OCI-LY1 (cell line): ENCODE data around the gene ASXL2.
A peak's percentile ranks its signal among the peaks of the same experiment; 100 is the strongest.

Experiments used
- H2AFZ ChIP-seq: fragments of 200-600 bp; sonication (generic), shearing (Covaris generic); 2 replicates; pipeline ENCODE4 v1.6.0; 2014; ENCODE audit warnings: antibody characterized with exemption, mild to moderate bottlenecking, low read length
- H3F3A ChIP-seq: fragments of 200-600 bp; sonication (generic), shearing (Covaris generic); 2 replicates; pipeline ENCODE4 v1.6.0; 2014; ENCODE audit warnings: mild to moderate bottlenecking, antibody characterized with exemption, low read length, moderate library complexity; ENCODE audit not compliant: insufficient read depth
- H3K27ac ChIP-seq: fragments of 200-600 bp; sonication (generic); 2 replicates; pipeline ENCODE4 v1.5.1; 2014; ENCODE audit warnings: low read length, mixed run types, mild to moderate bottlenecking, low read depth; ENCODE audit not compliant: poor library complexity, severe bottlenecking
- H3K27me3 ChIP-seq: fragments of 200-600 bp; sonication (generic); 2 replicates; pipeline ENCODE4 v1.6.0; 2014; ENCODE audit warnings: antibody characterized with exemption, mild to moderate bottlenecking, low read length, moderate library complexity; ENCODE audit not compliant: insufficient read depth
- H3K36me3 ChIP-seq: fragments of 200-600 bp; sonication (generic); 2 replicates; pipeline ENCODE4 v1.6.1; 2014; ENCODE audit warnings: mild to moderate bottlenecking, antibody characterized with exemption, low read length, moderate library complexity, mixed read lengths; ENCODE audit not compliant: insufficient read depth
- H3K4me1 ChIP-seq: fragments of 200-600 bp; sonication (generic); 2 replicates; pipeline ENCODE4 v1.5.1; 2014; ENCODE audit warnings: mild to moderate bottlenecking, low read length, moderate library complexity; ENCODE audit not compliant: insufficient read depth, severe bottlenecking
- H3K4me2 ChIP-seq: fragments of 200-600 bp; sonication (generic), shearing (Covaris generic); 2 replicates; pipeline ENCODE4 v1.6.1; 2014; ENCODE audit warnings: low read length
- H3K4me3 ChIP-seq: fragments of 200-600 bp; sonication (generic); 2 replicates; pipeline ENCODE4 v1.5.1; 2014; ENCODE audit warnings: low read length, low read depth, mild to moderate bottlenecking, mixed read lengths; ENCODE audit not compliant: poor library complexity, severe bottlenecking
- H3K79me2 ChIP-seq: fragments of 200-600 bp; shearing (Covaris generic); 2 replicates; pipeline ENCODE4 v1.6.1; 2016; ENCODE audit warnings: mixed run types, low read length, mixed read lengths; ENCODE audit not compliant: insufficient read depth
- H3K9ac ChIP-seq: fragments of 200-600 bp; sonication (generic), shearing (Covaris generic); 2 replicates; pipeline ENCODE4 v1.6.1; 2014; ENCODE audit warnings: mild to moderate bottlenecking, low read length, mixed read lengths
- H3K9me2 ChIP-seq: fragments of 200-600 bp; sonication (generic), shearing (Covaris generic); 2 replicates; pipeline ENCODE4 v1.6.1; 2014; ENCODE audit warnings: low read depth, mild to moderate bottlenecking, low read length, mixed read lengths
- H3K9me3 ChIP-seq: fragments of 200-600 bp; shearing (Covaris generic); 2 replicates; pipeline ENCODE4 v1.6.1; 2014; ENCODE audit warnings: low read length, mixed read lengths
- H4K20me1 ChIP-seq: fragments of 200-600 bp; sonication (generic), shearing (Covaris generic); 2 replicates; pipeline ENCODE4 v1.6.0; 2016; ENCODE audit warnings: mild to moderate bottlenecking, low read length; ENCODE audit not compliant: insufficient read depth
- EZH2 ChIP-seq: fragments of 200-600 bp; sonication (generic), shearing (Covaris generic); IDR thresholded peaks from 2 replicates; pipeline ENCODE4 v1.8.0; 2017; ENCODE audit warnings: borderline replicate concordance, mixed run types, mild to moderate bottlenecking, antibody characterized with exemption, low read length, moderate library complexity, mixed read lengths
- TF ChIP-seq, protein P1 (sequence below): fragments of 200-600 bp; sonication (generic), shearing (Covaris generic); IDR thresholded peaks from 2 replicates; pipeline ENCODE4 v1.5.1; 2017; ENCODE audit warnings: mild to moderate bottlenecking, antibody characterized with exemption, low read length, moderate library complexity, mixed read lengths

Gene ASXL2

DNA sequence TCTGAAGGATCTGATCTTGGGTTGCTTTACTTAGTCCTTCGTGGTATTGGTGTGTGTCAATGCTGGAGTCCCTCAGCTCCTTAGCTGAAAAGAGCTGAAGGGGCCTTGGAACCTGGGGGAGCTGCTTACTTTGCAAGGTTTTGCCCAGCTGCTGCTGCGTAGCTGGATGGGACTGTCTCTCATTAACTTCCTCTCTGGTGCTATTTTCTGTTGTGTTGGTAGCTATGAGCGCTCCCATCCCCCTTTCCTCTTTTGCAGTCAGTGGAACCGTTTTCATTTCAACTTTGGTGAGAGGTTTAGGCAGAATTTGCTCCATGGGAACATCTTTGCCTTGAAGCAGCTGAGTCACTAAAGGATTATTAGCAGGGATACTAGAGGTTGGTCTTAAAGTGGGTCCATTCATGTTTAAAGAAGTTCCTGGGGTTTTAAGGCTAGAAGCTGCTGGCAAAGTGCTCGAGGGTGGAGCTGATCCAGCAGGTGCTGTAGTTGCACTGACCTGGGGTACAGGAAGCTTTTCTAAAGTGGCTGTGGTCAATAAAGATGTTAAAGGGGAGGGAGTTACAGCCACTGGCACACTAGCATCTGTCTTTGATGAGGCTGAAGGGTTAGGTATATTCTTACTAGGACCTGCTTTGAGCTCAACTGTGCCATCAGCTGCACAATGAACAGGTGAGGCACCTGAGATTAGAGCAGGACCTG lies 135.0 kb downstream of the ASXL2 start:
- Histone ChIP-seq H3K4me2 (no peak overlapping the region), H3F3A (no peaks in the 10 kb centered on the region), H3K9me2 (no peaks in the 10 kb centered on the region), H3K4me3 (no peak overlapping the region), H4K20me1 (no peaks in the 10 kb centered on the region), H3K36me3 (peaks cover 33% of the 10 kb centered on the region; the same call in 1 of the 2 replicates), H3K4me1 (peaks cover 15% of the 10 kb centered on the region), H3K27me3 (no peaks in the 10 kb centered on the region), H2AFZ (no peak overlapping the region), H3K79me2 (no peaks in the 10 kb centered on the region), H3K9ac (no peak overlapping the region), H3K9me3 (no peaks in the 10 kb centered on the region), H3K27ac (peak overlapping the region; percentile 4)
- TF ChIP-seq EZH2: no peak
- TF ChIP-seq, protein P1, sequence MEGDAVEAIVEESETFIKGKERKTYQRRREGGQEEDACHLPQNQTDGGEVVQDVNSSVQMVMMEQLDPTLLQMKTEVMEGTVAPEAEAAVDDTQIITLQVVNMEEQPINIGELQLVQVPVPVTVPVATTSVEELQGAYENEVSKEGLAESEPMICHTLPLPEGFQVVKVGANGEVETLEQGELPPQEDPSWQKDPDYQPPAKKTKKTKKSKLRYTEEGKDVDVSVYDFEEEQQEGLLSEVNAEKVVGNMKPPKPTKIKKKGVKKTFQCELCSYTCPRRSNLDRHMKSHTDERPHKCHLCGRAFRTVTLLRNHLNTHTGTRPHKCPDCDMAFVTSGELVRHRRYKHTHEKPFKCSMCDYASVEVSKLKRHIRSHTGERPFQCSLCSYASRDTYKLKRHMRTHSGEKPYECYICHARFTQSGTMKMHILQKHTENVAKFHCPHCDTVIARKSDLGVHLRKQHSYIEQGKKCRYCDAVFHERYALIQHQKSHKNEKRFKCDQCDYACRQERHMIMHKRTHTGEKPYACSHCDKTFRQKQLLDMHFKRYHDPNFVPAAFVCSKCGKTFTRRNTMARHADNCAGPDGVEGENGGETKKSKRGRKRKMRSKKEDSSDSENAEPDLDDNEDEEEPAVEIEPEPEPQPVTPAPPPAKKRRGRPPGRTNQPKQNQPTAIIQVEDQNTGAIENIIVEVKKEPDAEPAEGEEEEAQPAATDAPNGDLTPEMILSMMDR: no peak

DNA sequence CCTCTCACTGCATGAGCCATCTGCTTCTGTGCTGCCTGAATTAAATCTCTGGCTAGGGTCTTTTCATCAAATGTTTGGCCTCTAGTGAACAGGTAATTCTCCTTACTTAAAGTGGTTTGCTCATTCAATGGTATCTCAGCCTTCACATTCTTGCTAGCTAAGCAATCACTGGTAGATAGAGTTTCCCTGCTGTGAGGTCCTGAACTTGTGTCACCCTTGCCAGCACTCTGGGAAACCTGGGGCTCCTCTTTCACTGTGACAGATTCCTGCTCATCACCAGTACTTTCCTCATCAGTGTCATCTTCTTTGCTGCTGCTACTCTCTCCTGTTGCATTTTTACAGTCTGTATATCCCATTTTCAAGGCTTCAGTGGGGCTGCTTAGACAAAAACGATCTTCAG lies 135.8 kb downstream of the ASXL2 start:
- TF ChIP-seq, protein P1: no peak
- TF ChIP-seq EZH2: no peak
- no peak overlapping the region for H2AFZ ChIP-seq
- H3F3A ChIP-seq: no peaks in the 10 kb centered on the region
- H3K4me3 ChIP-seq: no peak overlapping the region
- H3K27ac ChIP-seq: no peak overlapping the region
- H3K36me3 ChIP-seq: peaks cover 33% of the 10 kb centered on the region; the same call in 1 of the 2 replicates
- H3K9me3 ChIP-seq: no peaks in the 10 kb centered on the region
- no peaks in the 10 kb centered on the region for H4K20me1 ChIP-seq
- H3K9ac ChIP-seq: no peak overlapping the region
- H3K27me3 ChIP-seq: no peaks in the 10 kb centered on the region
- H3K79me2 ChIP-seq: no peaks in the 10 kb centered on the region
- H3K4me1 ChIP-seq: peaks cover 15% of the 10 kb centered on the region
- H3K4me2 ChIP-seq: no peak overlapping the region
- no peaks in the 10 kb centered on the region for H3K9me2 ChIP-seq

DNA sequence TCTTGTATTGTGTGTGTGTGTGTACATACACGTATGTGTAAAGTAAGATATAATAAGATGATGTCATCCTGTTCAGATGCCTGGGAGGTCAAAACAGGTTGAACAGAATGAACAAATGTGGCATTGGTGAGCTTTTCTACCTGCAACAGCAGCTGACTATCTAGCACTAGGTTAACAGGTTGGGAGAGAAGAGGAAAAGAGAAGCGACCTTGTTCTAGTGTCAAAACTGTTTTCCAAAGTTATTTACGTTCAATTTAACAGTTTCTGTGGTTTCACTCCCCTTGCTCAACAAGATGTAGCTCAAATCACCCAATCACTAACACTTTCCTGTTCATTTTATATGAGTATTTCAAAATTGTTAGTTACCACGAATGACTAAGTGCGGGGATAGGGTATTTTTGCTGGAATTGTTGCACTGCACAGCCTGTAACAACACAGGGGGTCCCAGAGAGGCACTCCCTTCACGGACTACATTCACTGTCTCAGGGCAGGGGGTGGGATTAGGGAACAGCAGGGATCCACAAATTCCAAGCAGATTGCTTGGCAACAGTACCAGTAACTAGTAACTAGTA lies 137.4 kb downstream of the ASXL2 start:
- H3K27ac ChIP-seq: no peak overlapping the region

More for the DNA sequence above, 137.4 kb downstream of the ASXL2 start:
- H3K4me3 ChIP-seq: no peak overlapping the region
- TF ChIP-seq EZH2: no peak
- no peaks in the 10 kb centered on the region for H3F3A ChIP-seq
- H3K36me3 ChIP-seq: peaks cover 33% of the 10 kb centered on the region; the same call in 1 of the 2 replicates
- peaks cover 15% of the 10 kb centered on the region for H3K4me1 ChIP-seq
- no peaks in the 10 kb centered on the region for H3K27me3 ChIP-seq
- no peaks in the 10 kb centered on the region for H4K20me1 ChIP-seq
- H3K9ac ChIP-seq: no peak overlapping the region
- no peak overlapping the region for H3K4me2 ChIP-seq
- no peaks in the 10 kb centered on the region for H3K9me2 ChIP-seq
- H3K79me2 ChIP-seq: no peaks in the 10 kb centered on the region
- no peak overlapping the region for H2AFZ ChIP-seq
- H3K9me3 ChIP-seq: no peaks in the 10 kb centered on the region
